Stomach (tissue), 9 donors: ENCODE results near the gene SLC24A4. TPM values are rescaled to one million over a fixed set of nuclear protein-coding genes. Genes with fewer than 3 reads are reported as not detected.

Experiments
- DNase-seq, 2 donors: peaks; one replicate each; pipeline versions ENCODE4 v3.0.0 to v3.0.0-alpha.2; 2013 to 2019
- H3K27ac ChIP-seq, 5 donors: fragments of 200-600 bp in 4 of 5; sonication (generic) in 4 of 5; one replicate each; pipeline ENCODE4 v1.5.1; 2013 to 2019; ENCODE audit warnings: mild to moderate bottlenecking in 1 of 5, moderate library complexity in 1 of 5
- H3K27me3 ChIP-seq, 3 donors: fragments of 200-600 bp; sonication (generic); one replicate each; pipeline ENCODE4 v1.5.1; 2017 to 2019; ENCODE audit warnings: mixed run types in 1 of 3
- H3K36me3 ChIP-seq, 4 donors: fragments of 200-600 bp; sonication (generic); 1 replicate in 3 of 4; 2 replicates in 1 of 4; pipeline ENCODE4 v1.5.1; 2016 to 2019
- H3K4me1 ChIP-seq, 4 donors: fragments of 200-600 bp; sonication (generic); one replicate each; pipeline ENCODE4 v1.5.1; 2016 to 2019
- H3K4me3 ChIP-seq, 4 donors: fragments of 200-600 bp; sonication (generic) in 3 of 4; one replicate each; pipeline ENCODE4 v1.5.1; 2016 to 2019; ENCODE audit warnings: mild to moderate bottlenecking in 1 of 4
- H3K9me3 ChIP-seq, 4 donors: fragments of 200-600 bp; sonication (generic); one replicate each; pipeline ENCODE4 v1.5.1; 2016 to 2019
- EP300 ChIP-seq: sonication (generic); formaldehyde crosslinking; IDR thresholded peaks from one replicate; pipeline ENCODE4 v1.6.1; 2017; ENCODE audit warnings: antibody characterized with exemption
- POLR2A ChIP-seq, 4 donors: fragments of 450-650 bp; IDR thresholded peaks; one replicate each; pipeline ENCODE4 v1.6.1; 2016; ENCODE audit warnings: antibody characterized with exemption in 4 of 4, control low read depth in 2 of 4, mild to moderate bottlenecking in 1 of 4, moderate library complexity in 1 of 4
- POLR2AphosphoS5 ChIP-seq, 3 donors: sonication (generic); formaldehyde crosslinking; IDR thresholded peaks; one replicate each; pipeline ENCODE4 v1.6.1; 2016; ENCODE audit warnings: antibody characterized with exemption in 3 of 3
- WGBS, 5 donors: extraction: QIAGEN DNeasy Blood & Tissue Kit in 3 of 5; methylation state at CpG; one replicate each; pipeline versions ENCODE4 v1.1.5 to v1.1.7; 2013 to 2018; 5-methylcytosine and 5-hydroxymethylcytosine counted together
- intact Hi-C: fragments of 100-400 bp; cut with DNase I; formaldehyde crosslinking; loops from one replicate; pipeline ENCODE4 v1.15.1; 2023; ENCODE audit warnings: low total_unique reads
- polyA plus RNA-seq, 3 donors: library from polyadenylated mRNA; stranded (reverse); fragments of 200-250 nt; gene quantifications; one replicate each; pipeline ENCODE4 v1.2.3, GENCODE V29; 2013
- total RNA-seq, 5 donors: library from RNA; depleted of rRNA; stranded (reverse); fragments of >200 nt; gene quantifications; one replicate each; pipeline versions ENCODE4 v1.1.0 to v1.2.3, GENCODE V29; 2014 to 2016
- TF ChIP-seq, protein P1 (sequence below), 7 experiments: fragments of 450-650 bp in 4 of 7; fragments of 200-600 bp in 3 of 7; sonication (generic) in 3 of 7; IDR thresholded peaks; one replicate each; pipeline ENCODE4 v1.5.1; 2016 to 2019; ENCODE audit warnings: antibody characterized with exemption in 7 of 7, control low read depth in 2 of 7, mild to moderate bottlenecking in 1 of 7
- donor health status: healthy with polysubstance abuse.
- donor health status: Bipolar disorder and iron deficiency.
- donor health status: healthy.

The SLC24A4 gene
- total and polyA plus RNA-seq, 8 donors, result 0.08 to 0.92 (median 0.38) TPM; not detected in 4

DNA sequence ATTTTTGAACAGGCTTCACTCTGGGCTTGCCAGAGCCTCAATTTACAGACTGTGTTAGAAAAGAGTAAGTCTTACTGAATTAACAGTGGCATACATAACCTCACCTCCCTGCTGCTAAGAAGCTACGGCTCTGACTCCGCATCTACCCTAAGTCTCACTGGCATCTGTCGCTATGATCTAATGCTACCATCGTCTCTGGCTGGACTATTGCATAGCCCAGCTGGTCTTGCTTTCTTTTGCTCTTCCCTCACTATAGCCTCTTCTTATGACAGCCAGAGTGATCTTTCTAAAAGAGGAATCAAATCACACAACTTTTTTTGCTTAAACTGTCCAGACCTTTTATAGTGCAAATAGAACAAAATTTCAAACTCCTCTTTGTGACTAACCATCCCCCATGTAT is 81.1 kb downstream of the SLC24A4 start:
- H3K4me3 ChIP-seq, result no peak overlapping the region
- intact Hi-C loops, result no loop called here
- H3K4me1 ChIP-seq, result peaks cover 2 to 28% (median 10%) of the 10 kb centered on the region in 4 donors
- no peak for DNase-seq
- H3K27me3 ChIP-seq, result peaks cover 0 to 2% (median 0%) of the 10 kb centered on the region in 3 donors
- no peak for TF ChIP-seq POLR2A (IDR thresholded peaks at IDR 0.05)
- TF ChIP-seq, protein P1, sequence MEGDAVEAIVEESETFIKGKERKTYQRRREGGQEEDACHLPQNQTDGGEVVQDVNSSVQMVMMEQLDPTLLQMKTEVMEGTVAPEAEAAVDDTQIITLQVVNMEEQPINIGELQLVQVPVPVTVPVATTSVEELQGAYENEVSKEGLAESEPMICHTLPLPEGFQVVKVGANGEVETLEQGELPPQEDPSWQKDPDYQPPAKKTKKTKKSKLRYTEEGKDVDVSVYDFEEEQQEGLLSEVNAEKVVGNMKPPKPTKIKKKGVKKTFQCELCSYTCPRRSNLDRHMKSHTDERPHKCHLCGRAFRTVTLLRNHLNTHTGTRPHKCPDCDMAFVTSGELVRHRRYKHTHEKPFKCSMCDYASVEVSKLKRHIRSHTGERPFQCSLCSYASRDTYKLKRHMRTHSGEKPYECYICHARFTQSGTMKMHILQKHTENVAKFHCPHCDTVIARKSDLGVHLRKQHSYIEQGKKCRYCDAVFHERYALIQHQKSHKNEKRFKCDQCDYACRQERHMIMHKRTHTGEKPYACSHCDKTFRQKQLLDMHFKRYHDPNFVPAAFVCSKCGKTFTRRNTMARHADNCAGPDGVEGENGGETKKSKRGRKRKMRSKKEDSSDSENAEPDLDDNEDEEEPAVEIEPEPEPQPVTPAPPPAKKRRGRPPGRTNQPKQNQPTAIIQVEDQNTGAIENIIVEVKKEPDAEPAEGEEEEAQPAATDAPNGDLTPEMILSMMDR (IDR thresholded peaks at IDR 0.05), result no peak
- TF ChIP-seq EP300, result no peak
- no peak for TF ChIP-seq POLR2AphosphoS5 (IDR thresholded peaks at IDR 0.05)
- no peak overlapping the region for H3K27ac ChIP-seq
- no peaks in the 10 kb centered on the region for H3K36me3 ChIP-seq
- 71 to 88% (median 77%) methylated on average over 4 of the region's 4 CpGs for WGBS, 5 donors
- peaks cover 0 to 13% (median 0%) of the 10 kb centered on the region in 4 donors for H3K9me3 ChIP-seq

DNA sequence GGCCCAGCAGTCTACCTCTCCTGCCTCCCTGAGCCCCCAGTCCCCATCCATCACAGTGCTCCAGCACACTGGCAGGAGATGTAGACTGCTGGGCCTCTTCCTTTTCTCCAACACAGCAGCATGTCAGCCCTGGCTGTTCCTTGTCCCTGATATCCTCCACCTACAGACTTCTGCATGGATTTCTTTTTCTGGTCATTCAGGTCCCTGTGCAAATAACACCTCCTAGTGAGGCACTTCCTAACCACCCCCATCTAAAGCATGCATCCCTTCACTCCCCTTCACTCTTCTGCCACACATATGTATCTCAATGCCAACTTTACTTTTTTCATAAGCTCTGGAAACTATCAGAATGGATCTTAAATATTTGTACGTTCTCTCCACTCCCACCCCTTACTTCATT is 81.5 kb downstream of the SLC24A4 start:
- no peak for DNase-seq
- no peak for TF ChIP-seq POLR2A (IDR thresholded peaks at IDR 0.05)
- no peak for TF ChIP-seq EP300
- TF ChIP-seq, protein P1 (IDR thresholded peaks at IDR 0.05), result no peak
- TF ChIP-seq POLR2AphosphoS5 (IDR thresholded peaks at IDR 0.05), result no peak
- H3K27ac ChIP-seq, result no peak overlapping the region
- intact Hi-C loops, result no loop called here
- peaks cover 0 to 13% (median 0%) of the 10 kb centered on the region in 4 donors for H3K9me3 ChIP-seq
- 38 to 51% (median 47%) methylated on average over 1 of the region's 1 CpG for WGBS, 5 donors
- no peaks in the 10 kb centered on the region for H3K36me3 ChIP-seq
- H3K4me1 ChIP-seq, result peaks cover 5 to 32% (median 12%) of the 10 kb centered on the region in 4 donors
- H3K27me3 ChIP-seq, result no peaks in the 10 kb centered on the region
- H3K4me3 ChIP-seq, result no peak overlapping the region

- H3K36me3 ChIP-seq, result no peaks in the 10 kb centered on the region
- H3K27me3 ChIP-seq, result no peaks in the 10 kb centered on the region
- DNase-seq, result no peak
- intact Hi-C loops, result no loop called here
- no peak overlapping the region for H3K27ac ChIP-seq
- no peak overlapping the region for H3K4me3 ChIP-seq
- H3K4me1 ChIP-seq, result peaks cover 5 to 32% (median 12%) of the 10 kb centered on the region in 4 donors
- H3K9me3 ChIP-seq, result peaks cover 0 to 13% (median 0%) of the 10 kb centered on the region in 4 donors
- 87 to 100% (median 91%) methylated on average over 2 of the region's 2 CpGs for WGBS, 5 donors
- TF ChIP-seq, protein P1 (IDR thresholded peaks at IDR 0.05), result no peak
- TF ChIP-seq POLR2A (IDR thresholded peaks at IDR 0.05), result no peak
Observed at GRCh38 chr14:92404938-92405337, 82.0 kb downstream of the SLC24A4 start.

DNA sequence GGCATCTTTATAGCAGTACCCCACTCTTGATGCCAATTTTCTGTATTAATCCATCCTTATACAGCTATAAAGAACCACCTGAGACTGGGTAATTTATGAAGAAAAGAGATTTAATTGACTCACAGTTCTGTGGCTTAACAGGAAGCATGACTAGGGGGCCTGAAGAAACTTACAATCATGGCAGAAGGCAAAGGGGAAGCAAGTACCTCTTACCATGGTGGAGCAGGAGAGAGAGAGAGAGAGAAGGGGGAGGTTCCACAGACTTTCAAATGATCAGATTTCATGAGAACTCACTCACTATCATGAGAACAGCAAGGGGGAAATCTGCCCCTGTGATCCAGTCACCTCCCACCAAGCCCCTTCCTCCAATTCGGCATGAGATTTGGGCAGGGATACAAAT is 84.4 kb downstream of the SLC24A4 start:
- intact Hi-C loops, result no loop called here
- no peak for DNase-seq
- peaks cover 0 to 13% (median 0%) of the 10 kb centered on the region in 4 donors for H3K9me3 ChIP-seq
- no peak overlapping the region for H3K4me3 ChIP-seq
- H3K4me1 ChIP-seq, result peaks cover 5 to 16% (median 12%) of the 10 kb centered on the region in 4 donors
- no peak for TF ChIP-seq POLR2A (IDR thresholded peaks at IDR 0.05)
- TF ChIP-seq POLR2AphosphoS5 (IDR thresholded peaks at IDR 0.05), result no peak
- TF ChIP-seq, protein P1 (IDR thresholded peaks at IDR 0.05), result no peak
- TF ChIP-seq EP300, result no peak
- 65 to 92% (median 75%) methylated on average over 1 of the region's 1 CpG for WGBS, 5 donors
- H3K27me3 ChIP-seq, result no peaks in the 10 kb centered on the region
- no peaks in the 10 kb centered on the region for H3K36me3 ChIP-seq
- H3K27ac ChIP-seq, result peak overlapping the region in 2 of 5 donors; percentile 27 to 48
